Activated CD4-positive, alpha-beta T cell treated with anti-CD3 and anti-CD28 coated beads for 48 hours (primary cell): Measurements from ENCODE around the gene SLC25A10.

Experiments used
- DNase-seq: peaks from one replicate; pipeline ENCODE4 v3.0.0-alpha.2; 2020

The SLC25A10 gene

DNA sequence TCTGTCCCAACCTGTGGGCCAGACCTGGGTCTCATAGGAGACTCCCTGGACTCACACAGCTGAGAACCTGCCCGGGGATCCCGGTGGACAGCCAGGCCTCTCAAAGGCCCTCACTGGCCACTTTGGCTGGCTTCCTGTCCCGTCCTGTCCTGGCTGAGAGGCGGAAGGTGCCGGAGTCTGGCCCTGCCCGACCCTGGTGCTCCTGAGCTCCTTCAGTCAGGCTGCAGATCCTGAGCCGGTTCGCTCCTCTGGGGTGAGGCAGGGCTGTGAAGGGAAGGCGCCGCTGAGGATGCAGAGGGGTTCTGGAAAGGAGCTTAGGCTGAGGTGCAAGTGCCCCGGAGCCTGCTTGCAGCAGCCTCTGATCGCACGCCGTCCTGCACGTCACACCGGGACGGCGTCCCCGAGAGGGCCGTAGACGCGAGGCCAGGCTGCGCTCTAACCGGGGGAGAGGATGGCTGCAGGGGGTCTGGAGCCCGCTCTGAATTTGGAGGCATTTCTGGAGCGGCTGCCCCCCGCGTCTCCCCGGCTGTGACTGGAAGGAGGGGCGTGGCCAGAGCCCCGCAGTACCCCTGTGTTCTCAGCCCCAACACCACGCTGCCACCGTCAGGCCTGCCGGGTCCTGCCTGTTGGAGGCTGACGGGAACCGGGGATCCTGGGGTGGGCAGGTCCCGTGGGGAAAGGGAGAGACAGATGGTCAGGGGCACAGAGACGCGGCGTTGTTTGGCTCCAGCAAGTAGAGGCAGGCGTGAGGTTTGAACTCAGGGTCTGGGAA lies 24.1 kb upstream of the SLC25A10 start:
- no peak for DNase-seq

GRCh38 chr17:81688616-81689015 lies 23.5 kb upstream of the SLC25A10 start:
- no peak for DNase-seq

GRCh38 chr17:81690066-81690465 lies 22.0 kb upstream of the SLC25A10 start:
- no peak for DNase-seq

DNA sequence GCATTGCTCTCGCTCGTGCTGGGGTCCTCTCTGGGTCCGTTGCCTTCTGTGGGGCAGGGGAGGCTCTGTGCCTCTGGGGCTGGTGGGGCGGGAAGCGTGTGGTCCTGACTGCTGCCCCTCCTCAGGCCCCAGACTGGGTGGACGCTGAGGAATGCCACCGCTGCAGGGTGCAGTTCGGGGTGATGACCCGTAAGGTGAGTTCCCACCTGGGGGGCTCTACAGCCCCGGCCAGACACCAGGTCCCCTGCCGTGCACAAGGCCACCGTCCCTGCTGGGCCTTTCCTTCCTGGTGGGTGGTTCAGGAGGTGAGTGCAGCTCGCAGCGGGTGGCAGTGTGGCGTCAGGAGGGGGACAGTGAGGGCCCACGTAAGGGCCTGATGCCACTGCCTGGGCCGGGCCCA lies 21.5 kb upstream of the SLC25A10 start:
- no peak for DNase-seq

DNA sequence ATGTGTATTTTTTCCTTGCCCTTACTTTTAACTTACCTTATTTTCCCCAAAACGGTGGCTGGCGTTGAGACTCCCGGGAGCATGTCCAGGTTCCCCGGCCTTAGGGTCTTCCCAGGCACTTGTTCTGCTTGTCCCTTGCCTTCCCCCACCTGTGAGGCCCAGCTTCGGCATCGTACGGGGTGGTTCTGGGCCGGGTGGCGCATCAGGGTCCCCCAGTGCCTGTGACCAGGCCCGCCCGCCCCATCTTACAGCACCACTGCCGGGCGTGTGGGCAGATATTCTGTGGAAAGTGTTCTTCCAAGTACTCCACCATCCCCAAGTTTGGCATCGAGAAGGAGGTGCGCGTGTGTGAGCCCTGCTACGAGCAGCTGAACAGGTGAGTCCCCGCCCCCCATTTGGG lies 20.9 kb upstream of the SLC25A10 start:
- DNase-seq: no peak

DNA sequence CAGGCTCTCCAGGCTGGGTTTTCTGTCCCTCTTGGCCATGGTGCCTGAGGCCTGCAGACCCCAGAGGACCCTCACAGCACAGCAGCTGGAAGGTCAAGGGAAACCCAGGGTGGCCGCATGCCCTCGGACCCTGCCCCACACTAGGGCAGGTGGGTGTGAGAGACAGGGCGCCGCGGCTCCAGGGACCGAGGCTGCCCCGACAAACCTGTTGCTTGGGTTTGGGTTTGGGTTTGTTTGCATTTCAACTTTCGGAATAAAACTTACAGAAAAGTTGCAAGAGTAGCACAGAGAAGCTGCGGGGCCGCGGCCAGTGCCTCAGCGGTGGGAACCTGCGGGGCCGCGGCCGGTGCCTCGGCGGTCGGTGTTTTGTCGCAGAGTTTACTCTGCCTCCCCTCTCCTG lies 20.5 kb upstream of the SLC25A10 start:
- DNase-seq: no peak

GRCh38 chr17:81693509-81694210 lies 18.4 kb upstream of the SLC25A10 start:
- no peak for DNase-seq

DNA sequence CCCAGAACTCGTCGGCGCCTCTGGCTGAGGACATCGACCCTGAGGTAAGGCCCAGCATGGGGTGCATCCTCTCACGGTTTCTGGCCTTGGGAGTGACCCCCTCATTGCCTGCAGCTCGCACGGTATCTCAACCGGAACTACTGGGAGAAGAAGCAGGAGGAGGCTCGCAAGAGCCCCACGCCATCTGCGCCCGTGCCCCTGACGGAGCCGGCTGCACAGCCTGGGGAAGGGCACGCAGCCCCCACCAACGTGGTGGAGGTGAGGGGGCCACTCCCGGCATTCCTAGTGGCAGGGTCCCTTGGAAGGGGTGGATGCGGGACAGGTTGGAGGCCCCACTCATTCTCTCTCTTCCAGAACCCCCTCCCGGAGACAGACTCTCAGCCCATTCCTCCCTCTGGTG lies 17.3 kb upstream of the SLC25A10 start:
- DNase-seq: no peak

- DNase-seq: no peak
These were observed 16.9 kb upstream of the SLC25A10 start for GRCh38 chr17:81695211-81695610.

DNA sequence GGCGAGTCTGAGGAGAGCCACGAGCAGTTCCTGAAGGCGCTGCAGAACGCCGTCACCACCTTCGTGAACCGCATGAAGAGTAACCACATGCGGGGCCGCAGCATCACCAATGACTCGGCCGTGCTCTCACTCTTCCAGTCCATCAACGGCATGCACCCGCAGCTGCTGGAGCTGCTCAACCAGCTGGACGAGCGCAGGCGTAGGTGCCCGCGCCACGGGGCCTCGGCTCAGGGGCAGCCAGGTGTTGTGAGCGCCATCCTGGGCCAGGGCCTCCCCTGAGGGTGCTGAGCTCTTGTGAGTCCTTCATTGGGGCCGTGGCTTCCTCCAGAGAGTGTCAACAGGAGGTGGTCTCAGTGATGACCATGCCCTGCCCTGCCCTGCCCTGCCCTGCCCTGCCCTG lies 16.3 kb upstream of the SLC25A10 start:
- no peak for DNase-seq

DNA sequence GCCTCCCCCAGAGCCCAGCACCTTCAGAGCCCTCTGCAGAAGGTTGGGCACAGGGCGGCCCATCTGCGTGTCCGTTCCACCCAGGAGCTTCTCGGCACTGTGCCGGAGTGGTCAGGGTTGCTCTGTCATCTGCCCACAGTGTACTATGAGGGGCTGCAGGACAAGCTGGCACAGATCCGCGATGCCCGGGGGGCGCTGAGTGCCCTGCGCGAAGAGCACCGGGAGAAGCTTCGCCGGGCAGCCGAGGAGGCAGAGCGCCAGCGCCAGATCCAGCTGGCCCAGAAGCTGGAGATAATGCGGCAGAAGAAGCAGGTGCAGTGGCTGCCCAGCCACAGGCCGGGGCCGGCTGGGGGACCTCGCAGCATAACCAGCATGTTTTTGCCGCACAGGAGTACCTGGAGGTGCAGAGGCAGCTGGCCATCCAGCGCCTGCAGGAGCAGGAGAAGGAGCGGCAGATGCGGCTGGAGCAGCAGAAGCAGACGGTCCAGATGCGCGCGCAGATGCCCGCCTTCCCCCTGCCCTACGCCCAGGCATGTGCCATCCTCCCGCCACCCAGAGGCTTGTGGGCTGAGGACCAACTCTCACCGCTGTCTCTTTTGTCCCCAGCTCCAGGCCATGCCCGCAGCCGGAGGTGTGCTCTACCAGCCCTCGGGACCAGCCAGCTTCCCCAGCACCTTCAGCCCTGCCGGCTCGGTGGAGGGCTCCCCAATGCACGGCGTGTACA lies 15.7 kb upstream of the SLC25A10 start:
- DNase-seq: no peak

DNA sequence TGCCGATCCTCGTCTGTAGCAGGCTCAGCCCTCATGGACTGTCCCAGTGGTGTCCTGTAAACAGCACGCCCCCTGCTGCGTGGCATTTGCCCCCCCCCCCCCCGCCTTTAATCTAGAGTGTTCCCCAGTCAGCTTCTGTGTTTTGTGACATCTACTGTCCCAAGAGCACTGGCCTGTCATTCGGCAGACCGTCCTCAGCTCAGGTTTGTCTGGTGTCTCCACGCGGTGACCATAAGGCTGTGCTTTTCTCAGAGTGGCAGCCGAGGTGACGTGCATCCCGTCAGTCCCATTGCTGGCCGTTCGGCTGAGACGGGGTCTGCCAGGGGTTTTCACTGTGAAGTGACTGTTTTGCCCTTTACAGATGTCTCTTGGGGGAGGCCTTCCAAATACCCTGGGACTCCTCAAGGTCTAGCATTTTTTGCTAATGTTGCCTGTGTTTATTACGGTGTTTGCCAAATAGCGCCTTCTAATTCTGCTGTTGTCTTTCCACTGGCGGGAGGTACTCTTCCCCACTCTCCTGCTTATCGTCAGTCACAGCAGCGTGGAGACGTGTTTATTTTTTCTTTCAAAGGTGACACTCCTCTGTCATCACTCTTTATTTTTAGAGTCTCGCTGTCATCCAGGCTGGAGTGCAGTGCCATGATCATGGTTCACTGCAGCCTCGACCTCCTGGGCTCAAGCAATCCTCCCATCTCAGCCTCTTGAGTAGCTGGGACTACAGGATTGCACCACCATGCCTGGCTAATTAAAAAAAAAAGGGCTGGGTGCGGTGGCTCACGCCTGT lies 14.6 kb upstream of the SLC25A10 start:
- DNase-seq: no peak

DNA sequence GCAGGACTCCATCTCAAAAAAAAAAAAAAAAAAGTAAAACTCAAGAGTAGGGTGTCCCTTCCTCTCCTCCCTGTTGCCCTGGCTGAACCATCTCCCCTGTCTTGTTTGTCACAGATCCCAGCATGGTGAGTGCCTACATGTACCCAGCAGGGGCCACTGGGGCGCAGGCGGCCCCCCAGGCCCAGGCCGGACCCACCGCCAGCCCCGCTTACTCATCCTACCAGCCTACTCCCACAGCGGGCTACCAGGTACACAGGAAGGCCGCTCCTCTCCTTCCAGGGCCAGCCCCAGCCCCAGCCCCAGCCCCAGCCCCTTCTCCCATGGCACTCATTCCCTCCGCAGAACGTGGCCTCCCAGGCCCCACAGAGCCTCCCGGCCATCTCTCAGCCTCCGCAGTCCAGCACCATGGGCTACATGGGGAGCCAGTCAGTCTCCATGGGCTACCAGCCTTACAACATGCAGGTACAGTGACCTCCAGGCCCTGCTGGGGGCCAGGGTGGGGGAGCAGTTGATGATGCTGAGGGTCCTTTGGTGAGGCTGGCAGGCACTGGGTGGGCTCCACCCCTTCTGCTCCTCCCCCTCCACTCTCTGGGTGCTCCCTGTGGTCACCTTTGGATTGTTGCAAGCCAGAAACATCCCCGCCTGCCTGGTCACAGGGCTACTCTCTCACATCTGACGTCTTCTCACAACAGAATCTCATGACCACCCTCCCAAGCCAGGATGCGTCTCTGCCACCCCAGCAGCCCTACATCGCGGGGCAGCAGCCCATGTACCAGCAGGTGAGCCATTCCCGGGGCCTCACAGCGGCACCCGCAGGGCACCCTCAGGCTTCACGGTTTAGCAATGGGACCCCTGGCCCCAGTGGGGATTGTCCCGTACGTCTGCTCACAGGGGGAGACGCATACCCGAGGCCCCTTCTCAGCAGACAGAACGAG lies 11.5 kb upstream of the SLC25A10 start:
- DNase-seq: no peak

DNA sequence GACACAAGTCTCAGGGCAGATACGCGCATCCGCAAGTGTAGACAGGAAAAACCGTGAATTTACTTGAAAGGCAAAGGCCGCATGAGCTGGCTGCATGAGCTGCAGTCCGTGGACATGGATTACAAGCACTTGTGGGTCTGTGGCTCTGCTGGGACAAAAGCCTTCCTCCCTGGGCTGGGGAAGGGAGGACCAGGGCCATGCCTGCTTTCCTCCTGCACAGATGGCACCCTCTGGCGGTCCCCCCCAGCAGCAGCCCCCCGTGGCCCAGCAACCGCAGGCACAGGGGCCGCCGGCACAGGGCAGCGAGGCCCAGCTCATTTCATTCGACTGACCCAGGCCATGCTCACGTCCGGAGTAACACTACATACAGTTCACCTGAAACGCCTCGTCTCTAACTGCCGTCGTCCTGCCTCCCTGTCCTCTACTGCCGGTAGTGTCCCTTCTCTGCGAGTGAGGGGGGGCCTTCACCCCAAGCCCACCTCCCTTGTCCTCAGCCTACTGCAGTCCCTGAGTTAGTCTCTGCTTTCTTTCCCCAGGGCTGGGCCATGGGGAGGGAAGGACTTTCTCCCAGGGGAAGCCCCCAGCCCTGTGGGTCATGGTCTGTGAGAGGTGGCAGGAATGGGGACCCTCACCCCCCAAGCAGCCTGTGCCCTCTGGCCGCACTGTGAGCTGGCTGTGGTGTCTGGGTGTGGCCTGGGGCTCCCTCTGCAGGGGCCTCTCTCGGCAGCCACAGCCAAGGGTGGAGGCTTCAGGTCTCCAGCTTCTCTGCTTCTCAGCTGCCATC lies 10.6 kb upstream of the SLC25A10 start:
- peak; percentile 41 for DNase-seq

DNA sequence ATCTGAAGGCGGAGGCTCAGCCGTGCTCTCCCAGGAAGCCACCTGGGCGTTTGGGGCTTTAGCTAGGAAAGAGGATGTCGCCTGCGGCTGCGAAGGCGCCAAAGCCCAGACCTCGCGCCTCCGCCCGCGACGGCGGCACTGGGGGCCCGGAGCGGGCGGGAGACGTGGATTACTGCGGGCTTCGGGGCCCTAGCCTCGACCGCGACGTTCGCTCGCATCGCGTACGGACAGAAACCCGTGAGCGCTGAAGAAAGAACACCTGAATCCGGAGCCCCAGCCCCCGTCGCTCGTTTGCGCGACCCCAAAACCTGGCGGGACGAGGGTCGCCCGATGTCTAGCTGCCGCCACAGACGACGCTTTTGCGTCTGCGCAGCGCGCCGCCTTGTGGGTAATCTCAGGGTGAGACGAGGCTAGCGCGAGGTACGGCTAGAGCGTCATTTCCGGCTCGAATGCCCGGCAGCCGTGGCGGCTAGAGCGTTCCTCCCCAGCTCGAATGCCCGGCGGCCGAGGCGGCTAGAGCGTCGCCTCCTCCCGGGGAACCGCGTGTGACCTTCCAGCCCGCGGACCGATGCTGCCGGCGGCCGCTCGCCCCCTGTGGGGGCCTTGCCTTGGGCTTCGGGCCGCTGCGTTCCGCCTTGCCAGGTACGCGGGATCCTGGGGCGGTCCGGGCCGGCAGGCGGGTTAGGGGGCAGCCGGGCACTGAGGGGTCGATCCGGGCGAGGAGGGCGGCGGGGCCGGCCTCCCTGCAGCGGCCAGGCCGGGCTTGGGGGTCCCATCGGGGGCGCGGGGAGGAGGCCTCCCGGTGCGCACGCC lies 8.9 kb upstream of the SLC25A10 start, which contains the start of gene MRPL12:
Gene MRPL12 (plus strand): TSS at position 434 of the 813 bp plus-strand sequence. CDS start 135 bp downstream, at position 569.
- peak; percentile 94 for DNase-seq

GRCh38 chr17:81703747-81704654 lies 8.1 kb upstream of the SLC25A10 start:
- DNase-seq: peak; percentile 40

GRCh38 chr17:81705518-81706231 lies 6.4 kb upstream of the SLC25A10 start:
- DNase-seq: no peak

DNA sequence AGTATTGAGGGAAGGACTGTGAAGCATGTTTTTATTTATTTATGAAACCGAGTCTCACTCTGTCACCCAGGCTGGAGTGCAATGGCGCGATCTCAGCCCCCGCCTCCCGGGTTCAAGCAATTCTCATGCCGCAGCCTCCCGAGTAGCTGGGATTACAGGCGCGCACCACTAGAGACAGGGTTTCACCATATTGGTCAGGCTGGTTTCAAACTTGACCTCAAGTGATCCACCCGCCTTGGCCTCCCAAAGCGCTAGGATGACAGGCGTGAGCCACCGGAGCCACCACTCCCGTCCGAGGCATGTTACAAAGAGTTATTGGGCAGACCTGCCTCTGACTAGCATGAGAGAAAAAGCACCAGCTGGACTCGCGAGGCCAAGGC lies 5.9 kb upstream of the SLC25A10 start:
- no peak for DNase-seq
